HCT116 (cell line): ENCODE data around the gene CCND1. TPM values are rescaled to one million over a fixed set of nuclear protein-coding genes. Genes with fewer than 3 reads are reported as not detected.

ENCODE experiments used
- ATAC-seq: fragments of 200-7000 bp; cut with Tn5 transposase; 2 replicates; pipeline ENCODE4 v1.9.1; 2020; ENCODE audit warnings: mild to moderate bottlenecking, moderate library complexity
- BruUV-seq: library from RNA; stranded (reverse); fragments of 400-500 nt; replicated peaks from 2 replicates; lab custom pipeline; 2021; lab: Mats Ljungman, UMichigan
- CTCF ChIA-PET: fragments of 300-600 bp; sonication (Branson Sonifier 250); formaldehyde crosslinking; loops from one replicate; lab custom pipeline; 2021; ENCODE audit warnings: antibody characterized with exemption; lab: Charles Lee
- POLR2A ChIA-PET: fragments of 300-600, 350-600 bp; sonication (Branson Sonifier 250); formaldehyde crosslinking; loops from one replicate; lab custom pipeline; 2021; ENCODE audit warnings: antibody characterized with exemption; lab: Charles Lee
- RAD21 ChIA-PET, 2 experiments: fragments of 300-600 bp; sonication (Branson Sonifier 250); formaldehyde crosslinking; loops; one replicate each; lab custom pipeline; 2023; ENCODE audit warnings: low total read pairs in 2 of 2; ENCODE audit not compliant: uncharacterized antibody in 2 of 2, unreplicated experiment in 2 of 2, low non-redundant PET in 1 of 2; lab: Charles Lee
- DNase-seq: peaks from one replicate; pipeline ENCODE4 v3.0.0-alpha.2; 2010; ENCODE audit warnings: low read depth, low spot score
- H2AFZ ChIP-seq: fragments of 200-600 bp; shearing (Covaris generic), sonication (generic); 2 replicates; pipeline ENCODE4 v1.6.1; 2017; ENCODE audit warnings: low read depth, mixed run types, mixed read lengths, antibody characterized with exemption, low read length; ENCODE audit not compliant: poor library complexity, severe bottlenecking
- H3K27ac ChIP-seq: 2 replicates; pipeline ENCODE4 v1.5.1; 2012; ENCODE audit warnings: low read depth, low read length
- H3K27me3 ChIP-seq: fragments of 200-600 bp; sonication (generic); 2 replicates; pipeline ENCODE4 v1.6.1; 2016; ENCODE audit warnings: mixed run types, low read length, mixed read lengths; ENCODE audit not compliant: insufficient read depth
- H3K36me3 ChIP-seq, 2 experiments: fragments of 200-500 bp in 1 of 2; fragments of 200-600 bp in 1 of 2; sonication (Bioruptor generic) in 1 of 2; sonication (generic) in 1 of 2; 2 replicates each; pipeline versions ENCODE4 v1.5.1 to v1.6.1; 2014 to 2016; ENCODE audit warnings: low read length in 2 of 2, inconsistent platforms in 1 of 2, mixed read lengths in 1 of 2, mixed run types in 1 of 2; ENCODE audit not compliant: insufficient read depth in 2 of 2, control insufficient read depth in 1 of 2
- H3K4me1 ChIP-seq, 2 experiments: fragments of 200-600 bp in 1 of 2; sonication (generic) in 1 of 2; 2 replicates each; pipeline versions ENCODE4 v1.5.1 to v1.6.1; 2012 to 2017; ENCODE audit warnings: low read length in 2 of 2, inconsistent platforms in 1 of 2, mild to moderate bottlenecking in 1 of 2, mixed read lengths in 1 of 2, mixed run types in 1 of 2, moderate library complexity in 1 of 2; ENCODE audit not compliant: insufficient read depth in 2 of 2, control insufficient read depth in 1 of 2
- H3K4me2 ChIP-seq: fragments of 200-600 bp; sonication (generic); 2 replicates; pipeline ENCODE4 v1.6.1; 2017; ENCODE audit warnings: mixed run types, low read length, mixed read lengths
- H3K4me3 ChIP-seq, 2 experiments: fragments of 200-600 bp in 1 of 2; sonication (generic) in 1 of 2; replicated peaks in 1 of 2; 2 replicates each; pipeline ENCODE4 v1.5.1; 2011 to 2016; ENCODE audit warnings: low read length in 2 of 2, control low read depth in 1 of 2, low read depth in 1 of 2, mild to moderate bottlenecking in 1 of 2, mixed read lengths in 1 of 2, mixed run types in 1 of 2
- H3K79me2 ChIP-seq: fragments of 200-600 bp; sonication (generic); 2 replicates; pipeline ENCODE4 v1.6.1; 2017; ENCODE audit warnings: mild to moderate bottlenecking, mixed run types, low read length, moderate library complexity, mixed read lengths; ENCODE audit not compliant: insufficient read depth
- H3K9ac ChIP-seq: fragments of 200-600 bp; sonication (generic); 2 replicates; pipeline ENCODE4 v1.6.1; 2016; ENCODE audit warnings: low read length, mixed read lengths
- H3K9me2 ChIP-seq: fragments of 200-600 bp; sonication (generic), shearing (Covaris generic); 2 replicates; pipeline ENCODE4 v1.6.1; 2017; ENCODE audit warnings: mixed run types, mild to moderate bottlenecking, moderate library complexity; ENCODE audit not compliant: insufficient read depth
- H3K9me3 ChIP-seq, 2 experiments: fragments of 200-500 bp in 1 of 2; fragments of 200-600 bp in 1 of 2; sonication (Bioruptor generic) in 1 of 2; sonication (generic) in 1 of 2; 2 replicates each; pipeline ENCODE4 v1.6.1; 2014 to 2017; ENCODE audit warnings: low read length in 2 of 2, mixed read lengths in 2 of 2, inconsistent platforms in 1 of 2, low read depth in 1 of 2, mild to moderate bottlenecking in 1 of 2, mixed run types in 1 of 2, moderate library complexity in 1 of 2; ENCODE audit not compliant: control insufficient read depth in 1 of 2, insufficient read depth in 1 of 2
- H4K20me1 ChIP-seq: fragments of 200-600 bp; sonication (generic), shearing (Covaris generic); 2 replicates; pipeline ENCODE4 v1.6.1; 2017; ENCODE audit warnings: mixed run types, mild to moderate bottlenecking, moderate library complexity; ENCODE audit not compliant: insufficient read depth
- CBX3 ChIP-seq: IDR thresholded peaks from 2 replicates; pipeline ENCODE4 v1.6.1; 2012; ENCODE audit warnings: low read depth
- CEBPB ChIP-seq: IDR thresholded peaks from 2 replicates; pipeline ENCODE4 v1.6.1; 2012; ENCODE audit warnings: low read depth
- CTCF ChIP-seq, 3 experiments: fragments of 200-600 bp in 1 of 3; sonication (generic) in 1 of 3; IDR thresholded peaks in 2 of 3; conservative IDR thresholded peaks in 1 of 3; 2 replicates each; pipeline ENCODE4 v1.5.1; 2012 to 2017; ENCODE audit warnings: low read depth in 2 of 3, low read length in 2 of 3, antibody characterized with exemption in 1 of 3, borderline replicate concordance in 1 of 3, control low read depth in 1 of 3, mild to moderate bottlenecking in 1 of 3, mixed read lengths in 1 of 3, mixed run types in 1 of 3, moderate library complexity in 1 of 3; ENCODE audit not compliant: insufficient read depth in 1 of 3
- EGR1 ChIP-seq: IDR thresholded peaks from 2 replicates; pipeline ENCODE4 v1.6.1; 2012; ENCODE audit warnings: low read depth
- ELF1 ChIP-seq: IDR thresholded peaks from 2 replicates; pipeline ENCODE4 v1.6.1; 2012; ENCODE audit warnings: low read depth, borderline replicate concordance
- EZH2 ChIP-seq: fragments of 200-600 bp; sonication (generic); IDR thresholded peaks from 2 replicates; pipeline ENCODE4 v1.6.1; 2017; ENCODE audit warnings: antibody characterized with exemption, mixed run types
- FOSL1 ChIP-seq: IDR thresholded peaks from 2 replicates; pipeline ENCODE4 v1.6.1; 2012; ENCODE audit warnings: low read depth
- JUND ChIP-seq: IDR thresholded peaks from 2 replicates; pipeline ENCODE4 v1.6.1; 2012
- POLR2A ChIP-seq: IDR thresholded peaks from 2 replicates; pipeline ENCODE4 v1.7.0; 2011; ENCODE audit warnings: borderline replicate concordance; ENCODE audit not compliant: insufficient read depth, insufficient read length; ENCODE audit errors: extremely low read depth
- RAD21 ChIP-seq: IDR thresholded peaks from 2 replicates; pipeline ENCODE4 v1.6.1; 2012; ENCODE audit warnings: low read depth, mild to moderate bottlenecking
- SIN3A ChIP-seq: IDR thresholded peaks from 2 replicates; pipeline ENCODE4 v1.6.1; 2012; ENCODE audit warnings: low read depth
- SP1 ChIP-seq: IDR thresholded peaks from 2 replicates; pipeline ENCODE4 v1.6.1; 2012; ENCODE audit warnings: low read depth
- SRF ChIP-seq: IDR thresholded peaks from 2 replicates; pipeline ENCODE4 v1.6.1; 2012; ENCODE audit warnings: low read depth
- TCF7L2 ChIP-seq: IDR thresholded peaks from 2 replicates; pipeline ENCODE4 v1.7.0; 2011; ENCODE audit warnings: borderline replicate concordance, inconsistent platforms; ENCODE audit not compliant: insufficient read depth, insufficient read length; ENCODE audit errors: extremely low read depth
- YY1 ChIP-seq: IDR thresholded peaks from 2 replicates; pipeline ENCODE4 v1.6.1; 2011; ENCODE audit warnings: low read length, low read depth, moderate library complexity, mild to moderate bottlenecking; ENCODE audit not compliant: insufficient replicate concordance; ENCODE audit errors: extremely low read depth
- ZFX ChIP-seq: fragments of 450-650 bp; IDR thresholded peaks from 2 replicates; pipeline ENCODE4 v1.6.1; 2017
- ZNF274 ChIP-seq: fragments of 200-500 bp; sonication (Bioruptor generic); IDR thresholded peaks from 2 replicates; pipeline ENCODE4 v1.6.1; 2014; ENCODE audit warnings: mild to moderate bottlenecking, low read depth, low read length, inconsistent platforms
- intact Hi-C: fragments of 100-400 bp; cut with micrococcal nuclease; formaldehyde crosslinking; loops from 2 replicates; pipeline ENCODE4 v1.10.0; 2022
- total RNA-seq: library from RNA; stranded (reverse); gene quantifications from one replicate; pipeline ENCODE4 v1.2.1, GENCODE V29; 2021; ENCODE audit not compliant: unreplicated experiment

The CCND1 gene
- total RNA-seq, 1 experiment from 2014 or later: 601 TPM

DNA sequence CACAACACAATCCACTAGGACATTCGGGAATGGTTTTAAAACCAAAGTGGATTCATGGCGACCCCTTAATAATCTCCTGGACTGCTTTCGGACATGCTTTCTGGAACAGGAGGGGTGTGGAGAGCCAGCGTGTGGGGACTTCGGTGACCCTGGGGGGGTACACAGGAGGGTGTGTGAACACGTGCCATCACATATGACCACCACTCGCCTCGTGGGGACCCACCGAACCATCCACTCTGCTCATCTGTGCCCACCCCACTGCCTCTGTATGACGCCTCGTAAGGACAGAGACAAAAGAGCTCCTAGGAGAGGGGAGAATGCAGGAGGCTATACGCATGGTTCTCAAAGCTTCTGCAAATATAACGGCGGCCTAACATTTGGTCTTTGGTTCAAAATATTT lies 25.3 kb downstream of the CCND1 start:
- Histone ChIP-seq H3K9me2 (no peaks in the 10 kb centered on the region), H3K79me2 (no peaks in the 10 kb centered on the region; the same call in 1 of the 2 replicates), H3K9me3 (no peaks in the 10 kb centered on the region), H3K27ac (no peak overlapping the region), H3K9ac (no peak overlapping the region), H3K36me3 (peaks cover 0 to 6% of the 10 kb centered on the region in 2 experiments; a peak in 2 of 4 replicates), H4K20me1 (no peaks in the 10 kb centered on the region), H3K4me1 (peaks cover 0 to 10% of the 10 kb centered on the region in 2 experiments; a peak in 2 of 4 replicates), H3K4me3 (no peak overlapping the region), H3K4me2 (no peak overlapping the region), H3K27me3 (no peaks in the 10 kb centered on the region), H2AFZ (no peak overlapping the region)
- TF ChIP-seq RAD21 (no peak), ELF1 (no peak), SP1 (no peak), YY1 (no peak), JUND (no peak), SIN3A (no peak), CBX3 (no peak), TCF7L2 (no peak)
- BruUV-seq: no TSS peak
- ATAC-seq (no peak), DNase-seq (no peak)
- intact Hi-C loops: no loop called here
- CTCF ChIA-PET: interaction anchor here (1.4 to 1.7 kb wide), 2 partner anchors 535 to 565 kb away, joined by 3 to 4 read pairs; no protein-coding TSS in a partner anchor
- POLR2A ChIA-PET: no interaction called here
- RAD21 ChIA-PET: no interaction called here

DNA sequence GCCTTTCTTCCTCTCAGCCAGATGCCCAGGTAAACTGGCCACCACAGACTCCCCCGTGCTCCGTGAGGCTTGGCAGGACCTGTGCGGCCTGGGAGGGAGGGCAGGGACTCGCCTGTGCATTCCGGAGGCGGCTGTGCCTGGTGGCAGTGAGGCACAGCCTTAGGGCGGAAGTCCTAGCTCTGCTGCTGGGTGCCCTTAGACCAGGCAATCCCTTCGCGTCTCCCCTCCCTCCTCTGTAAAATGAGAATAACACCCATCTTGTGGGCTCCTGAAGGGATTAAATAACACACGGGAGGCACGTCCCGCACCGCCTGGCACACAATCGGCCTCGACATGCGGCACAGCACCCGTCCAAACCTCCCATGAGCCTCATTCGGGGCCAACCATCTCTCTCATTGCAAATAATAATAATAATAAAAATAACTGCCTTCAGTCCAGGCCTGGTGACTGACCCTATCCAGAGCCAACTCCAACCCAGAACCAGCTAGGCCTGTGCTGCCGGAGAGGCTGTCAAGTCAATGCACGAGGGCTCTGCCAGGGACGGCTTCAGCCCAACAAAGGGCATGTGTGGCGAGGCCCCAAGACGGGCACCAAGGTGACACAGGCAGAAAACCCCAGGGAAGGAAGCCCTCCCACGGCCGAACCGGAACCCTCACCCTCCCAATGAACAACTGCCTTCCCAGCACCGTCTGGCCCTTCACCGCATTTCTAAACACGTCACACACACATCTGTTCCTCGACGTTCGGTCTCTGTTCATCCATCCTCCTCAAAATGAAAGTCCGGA lies 26.0 kb downstream of the CCND1 start:
- Histone ChIP-seq H3K27ac (no peak overlapping the region), H3K27me3 (no peaks in the 10 kb centered on the region), H2AFZ (no peak overlapping the region), H3K79me2 (no peaks in the 10 kb centered on the region; the same call in 1 of the 2 replicates), H3K4me2 (no peak overlapping the region), H3K9me2 (no peaks in the 10 kb centered on the region), H3K36me3 (peaks cover 4 to 12% of the 10 kb centered on the region in 2 experiments; a peak in 3 of 4 replicates), H3K4me1 (peaks cover 0 to 10% of the 10 kb centered on the region in 2 experiments; a peak in 2 of 4 replicates), H3K9me3 (no peaks in the 10 kb centered on the region), H3K4me3 (no peak overlapping the region), H3K9ac (no peak overlapping the region), H4K20me1 (no peaks in the 10 kb centered on the region)
- BruUV-seq: no TSS peak
- ChIA-PET RAD21 (no interaction called here), POLR2A (no interaction called here), CTCF (interaction anchor here (1.4 to 1.7 kb wide), 2 partner anchors 536 to 565 kb away, joined by 3 to 4 read pairs; no protein-coding TSS in a partner anchor)
- DNase-seq (no peak), ATAC-seq (no peak)
- intact Hi-C loops: no loop called here
- no peak for TF ChIP-seq EZH2
- no peak for TF ChIP-seq FOSL1
- no peak for TF ChIP-seq SRF
- TF ChIP-seq YY1: no peak
- TF ChIP-seq ZNF274: no peak
- no peak for TF ChIP-seq JUND
- TF ChIP-seq EGR1: no peak
- TF ChIP-seq CEBPB: no peak
- no peak for TF ChIP-seq TCF7L2
- TF ChIP-seq ZFX: no peak
- TF ChIP-seq CTCF (IDR thresholded peaks at IDR 0.05 in 2 of 3, conservative IDR thresholded peaks at IDR 0.05 in 1 of 3; ENCODE audit: borderline replicate concordance in 1 of 3, insufficient read depth in 1 of 3, low read depth in 2 of 3, low read length in 2 of 3): no peak
- no peak for TF ChIP-seq POLR2A
- TF ChIP-seq CBX3: no peak
